SK-N-MC (cell line): ENCODE measurements around the gene LRMDA.

Source experiments
- EZH2 ChIP-seq: fragments of 200-600 bp; sonication (generic); IDR thresholded peaks from one replicate; pipeline ENCODE4 v1.6.1; 2017; ENCODE audit warnings: antibody characterized with exemption
- POLR2AphosphoS5 ChIP-seq: IDR thresholded peaks from 2 replicates; pipeline ENCODE4 v1.6.1; 2012; ENCODE audit warnings: mild to moderate bottlenecking, low read depth, low read length, borderline replicate concordance

- TF ChIP-seq POLR2AphosphoS5 (no peak), EZH2 (no peak)
Observed at GRCh38 chr10:75400163-75400770, 31.2 kb upstream of the LRMDA start.
